OCI-LY1 (cell line): ENCODE data around the gene ITPK1.

Experiments used
- H2AFZ ChIP-seq: fragments of 200-600 bp; sonication (generic), shearing (Covaris generic); 2 replicates; pipeline ENCODE4 v1.6.0; 2014; ENCODE audit warnings: antibody characterized with exemption, mild to moderate bottlenecking, low read length
- H3F3A ChIP-seq: fragments of 200-600 bp; sonication (generic), shearing (Covaris generic); 2 replicates; pipeline ENCODE4 v1.6.0; 2014; ENCODE audit warnings: mild to moderate bottlenecking, antibody characterized with exemption, low read length, moderate library complexity; ENCODE audit not compliant: insufficient read depth
- H3K27ac ChIP-seq: fragments of 200-600 bp; sonication (generic); 2 replicates; pipeline ENCODE4 v1.5.1; 2014; ENCODE audit warnings: low read length, mixed run types, mild to moderate bottlenecking, low read depth; ENCODE audit not compliant: poor library complexity, severe bottlenecking
- H3K27me3 ChIP-seq: fragments of 200-600 bp; sonication (generic); 2 replicates; pipeline ENCODE4 v1.6.0; 2014; ENCODE audit warnings: antibody characterized with exemption, mild to moderate bottlenecking, low read length, moderate library complexity; ENCODE audit not compliant: insufficient read depth
- H3K36me3 ChIP-seq: fragments of 200-600 bp; sonication (generic); 2 replicates; pipeline ENCODE4 v1.6.1; 2014; ENCODE audit warnings: mild to moderate bottlenecking, antibody characterized with exemption, low read length, moderate library complexity, mixed read lengths; ENCODE audit not compliant: insufficient read depth
- H3K4me1 ChIP-seq: fragments of 200-600 bp; sonication (generic); 2 replicates; pipeline ENCODE4 v1.5.1; 2014; ENCODE audit warnings: mild to moderate bottlenecking, low read length, moderate library complexity; ENCODE audit not compliant: insufficient read depth, severe bottlenecking
- H3K4me2 ChIP-seq: fragments of 200-600 bp; sonication (generic), shearing (Covaris generic); 2 replicates; pipeline ENCODE4 v1.6.1; 2014; ENCODE audit warnings: low read length
- H3K4me3 ChIP-seq: fragments of 200-600 bp; sonication (generic); 2 replicates; pipeline ENCODE4 v1.5.1; 2014; ENCODE audit warnings: low read length, low read depth, mild to moderate bottlenecking, mixed read lengths; ENCODE audit not compliant: poor library complexity, severe bottlenecking
- H3K79me2 ChIP-seq: fragments of 200-600 bp; shearing (Covaris generic); 2 replicates; pipeline ENCODE4 v1.6.1; 2016; ENCODE audit warnings: mixed run types, low read length, mixed read lengths; ENCODE audit not compliant: insufficient read depth
- H3K9ac ChIP-seq: fragments of 200-600 bp; sonication (generic), shearing (Covaris generic); 2 replicates; pipeline ENCODE4 v1.6.1; 2014; ENCODE audit warnings: mild to moderate bottlenecking, low read length, mixed read lengths
- H3K9me2 ChIP-seq: fragments of 200-600 bp; sonication (generic), shearing (Covaris generic); 2 replicates; pipeline ENCODE4 v1.6.1; 2014; ENCODE audit warnings: low read depth, mild to moderate bottlenecking, low read length, mixed read lengths
- H3K9me3 ChIP-seq: fragments of 200-600 bp; shearing (Covaris generic); 2 replicates; pipeline ENCODE4 v1.6.1; 2014; ENCODE audit warnings: low read length, mixed read lengths
- H4K20me1 ChIP-seq: fragments of 200-600 bp; sonication (generic), shearing (Covaris generic); 2 replicates; pipeline ENCODE4 v1.6.0; 2016; ENCODE audit warnings: mild to moderate bottlenecking, low read length; ENCODE audit not compliant: insufficient read depth
- EZH2 ChIP-seq: fragments of 200-600 bp; sonication (generic), shearing (Covaris generic); IDR thresholded peaks from 2 replicates; pipeline ENCODE4 v1.8.0; 2017; ENCODE audit warnings: borderline replicate concordance, mixed run types, mild to moderate bottlenecking, antibody characterized with exemption, low read length, moderate library complexity, mixed read lengths
- TF ChIP-seq, protein P1 (sequence below): fragments of 200-600 bp; sonication (generic), shearing (Covaris generic); IDR thresholded peaks from 2 replicates; pipeline ENCODE4 v1.5.1; 2017; ENCODE audit warnings: mild to moderate bottlenecking, antibody characterized with exemption, low read length, moderate library complexity, mixed read lengths

The ITPK1 gene

DNA sequence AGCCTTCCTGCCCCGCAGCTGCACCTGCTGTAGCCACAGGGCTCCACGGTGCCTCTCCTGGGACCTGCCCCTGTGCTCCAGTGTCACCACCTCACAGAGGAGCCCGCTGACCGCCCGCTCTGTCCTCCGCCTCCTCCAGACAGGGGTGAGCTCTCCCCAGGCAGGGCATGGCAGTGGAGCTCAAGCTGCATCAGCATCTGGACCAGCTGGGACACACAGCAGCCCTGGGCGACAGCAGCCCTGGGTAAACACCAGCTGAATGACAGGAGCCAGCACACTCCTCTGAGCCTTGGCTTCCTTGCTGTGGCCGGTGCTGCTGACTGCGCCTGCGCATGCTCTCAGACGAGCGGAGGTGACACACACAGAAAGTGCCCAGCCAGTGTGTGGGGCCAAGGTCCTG is 170.7 kb downstream of the ITPK1 start:
- H3K9ac ChIP-seq = no peak overlapping the region
- no peak overlapping the region for H3K4me3 ChIP-seq
- no peak overlapping the region for H2AFZ ChIP-seq
- H3K27ac ChIP-seq = no peak overlapping the region
- no peaks in the 10 kb centered on the region for H3K36me3 ChIP-seq
- no peaks in the 10 kb centered on the region for H3K9me2 ChIP-seq
- TF ChIP-seq EZH2 = no peak
- TF ChIP-seq, protein P1, sequence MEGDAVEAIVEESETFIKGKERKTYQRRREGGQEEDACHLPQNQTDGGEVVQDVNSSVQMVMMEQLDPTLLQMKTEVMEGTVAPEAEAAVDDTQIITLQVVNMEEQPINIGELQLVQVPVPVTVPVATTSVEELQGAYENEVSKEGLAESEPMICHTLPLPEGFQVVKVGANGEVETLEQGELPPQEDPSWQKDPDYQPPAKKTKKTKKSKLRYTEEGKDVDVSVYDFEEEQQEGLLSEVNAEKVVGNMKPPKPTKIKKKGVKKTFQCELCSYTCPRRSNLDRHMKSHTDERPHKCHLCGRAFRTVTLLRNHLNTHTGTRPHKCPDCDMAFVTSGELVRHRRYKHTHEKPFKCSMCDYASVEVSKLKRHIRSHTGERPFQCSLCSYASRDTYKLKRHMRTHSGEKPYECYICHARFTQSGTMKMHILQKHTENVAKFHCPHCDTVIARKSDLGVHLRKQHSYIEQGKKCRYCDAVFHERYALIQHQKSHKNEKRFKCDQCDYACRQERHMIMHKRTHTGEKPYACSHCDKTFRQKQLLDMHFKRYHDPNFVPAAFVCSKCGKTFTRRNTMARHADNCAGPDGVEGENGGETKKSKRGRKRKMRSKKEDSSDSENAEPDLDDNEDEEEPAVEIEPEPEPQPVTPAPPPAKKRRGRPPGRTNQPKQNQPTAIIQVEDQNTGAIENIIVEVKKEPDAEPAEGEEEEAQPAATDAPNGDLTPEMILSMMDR = no peak
- H3K4me2 ChIP-seq = no peak overlapping the region
- no peaks in the 10 kb centered on the region for H4K20me1 ChIP-seq
- H3K79me2 ChIP-seq = no peaks in the 10 kb centered on the region
- no peaks in the 10 kb centered on the region for H3F3A ChIP-seq
- no peaks in the 10 kb centered on the region for H3K9me3 ChIP-seq
- no peaks in the 10 kb centered on the region for H3K27me3 ChIP-seq
- H3K4me1 ChIP-seq = no peaks in the 10 kb centered on the region

DNA sequence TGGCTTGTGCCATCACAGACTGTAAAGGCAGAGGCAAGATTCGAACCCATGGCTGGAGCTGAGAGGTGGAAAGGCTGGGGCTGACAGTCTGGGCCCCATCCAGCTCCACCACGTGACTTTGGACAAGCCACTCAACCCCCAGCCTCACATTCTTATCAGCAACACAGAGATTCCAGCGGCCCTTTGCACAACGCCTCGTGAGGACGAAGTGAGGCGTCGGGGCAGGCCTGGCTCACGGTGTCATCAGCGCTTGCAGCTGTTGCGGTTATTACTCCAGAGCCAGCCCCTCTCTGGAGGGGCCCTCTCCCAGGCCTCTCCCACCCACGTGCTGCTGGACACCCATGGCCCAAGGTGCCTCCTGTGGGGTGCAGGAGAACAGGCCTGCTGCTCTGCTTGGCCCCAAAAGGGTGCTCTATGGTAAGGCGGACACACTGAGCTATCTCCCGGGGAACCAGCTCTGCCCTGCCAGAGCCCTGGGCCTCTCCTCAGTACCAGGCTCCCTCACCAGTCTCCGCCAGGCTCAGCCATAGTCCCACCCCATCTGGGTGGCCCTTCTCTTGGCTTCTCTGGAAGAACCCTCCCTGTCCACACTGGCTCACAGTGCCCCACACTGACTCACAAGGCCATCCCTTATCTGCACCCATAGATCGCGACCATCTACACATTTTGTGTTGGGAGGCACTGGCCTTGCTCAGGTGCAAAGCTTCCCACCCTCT is 171.7 kb downstream of the ITPK1 start:
- Histone ChIP-seq H3K36me3 (no peaks in the 10 kb centered on the region), H3K9me3 (no peaks in the 10 kb centered on the region), H3F3A (no peaks in the 10 kb centered on the region), H3K4me1 (no peaks in the 10 kb centered on the region), H2AFZ (no peak overlapping the region), H3K27me3 (no peaks in the 10 kb centered on the region), H4K20me1 (no peaks in the 10 kb centered on the region), H3K79me2 (no peaks in the 10 kb centered on the region), H3K9ac (no peak overlapping the region), H3K4me2 (no peak overlapping the region), H3K27ac (no peak overlapping the region), H3K9me2 (no peaks in the 10 kb centered on the region), H3K4me3 (no peak overlapping the region)
- TF ChIP-seq EZH2 = no peak
- TF ChIP-seq, protein P1 = no peak

DNA sequence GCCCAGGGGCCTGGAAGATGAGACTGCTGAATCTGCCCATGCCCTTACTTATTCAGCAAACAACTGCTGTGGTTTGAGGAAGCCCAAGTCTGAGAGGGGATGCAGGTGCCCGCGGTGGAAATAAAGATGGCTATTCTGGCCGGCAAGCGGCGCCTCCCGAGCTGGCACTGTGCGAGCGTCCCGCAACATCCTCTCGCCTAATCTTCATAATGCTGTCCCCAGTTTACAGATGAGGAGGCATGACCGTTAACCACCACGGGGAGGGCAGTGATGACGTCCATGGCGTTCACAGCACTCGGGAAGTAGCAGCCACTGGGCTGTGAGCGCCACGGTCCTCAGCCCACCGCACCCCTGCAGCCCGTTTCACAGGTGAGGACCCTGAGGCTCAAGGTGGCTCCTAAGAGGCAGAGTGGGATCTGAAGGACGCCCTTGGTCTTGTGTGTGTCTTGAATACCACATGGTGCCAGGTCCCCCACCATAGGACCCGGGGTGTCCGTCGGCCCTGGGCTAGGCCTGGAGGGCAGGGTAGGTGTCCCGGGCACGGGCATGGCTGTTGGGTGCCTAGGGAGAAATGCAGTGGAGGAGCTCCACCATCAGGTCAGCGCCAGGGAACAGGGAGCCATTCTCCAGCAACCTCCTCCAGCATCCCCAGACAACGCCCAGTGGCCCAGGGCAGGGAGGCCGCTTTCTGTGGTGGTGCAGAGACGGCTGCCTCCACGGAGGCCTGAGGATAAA is 172.6 kb downstream of the ITPK1 start:
- H2AFZ ChIP-seq = no peak overlapping the region
- H3K9me3 ChIP-seq = no peaks in the 10 kb centered on the region
- H3K4me3 ChIP-seq = no peak overlapping the region
- no peaks in the 10 kb centered on the region for H4K20me1 ChIP-seq
- no peak overlapping the region for H3K9ac ChIP-seq
- no peak overlapping the region for H3K27ac ChIP-seq
- H3K27me3 ChIP-seq = no peaks in the 10 kb centered on the region
- no peaks in the 10 kb centered on the region for H3K36me3 ChIP-seq
- TF ChIP-seq, protein P1 = no peak
- TF ChIP-seq EZH2 = no peak
- H3K79me2 ChIP-seq = no peaks in the 10 kb centered on the region
- H3K9me2 ChIP-seq = no peaks in the 10 kb centered on the region
- no peak overlapping the region for H3K4me2 ChIP-seq
- no peaks in the 10 kb centered on the region for H3F3A ChIP-seq
- no peaks in the 10 kb centered on the region for H3K4me1 ChIP-seq
